ENCODE measurements around the gene CSRNP3.

Gene CSRNP3

DNA sequence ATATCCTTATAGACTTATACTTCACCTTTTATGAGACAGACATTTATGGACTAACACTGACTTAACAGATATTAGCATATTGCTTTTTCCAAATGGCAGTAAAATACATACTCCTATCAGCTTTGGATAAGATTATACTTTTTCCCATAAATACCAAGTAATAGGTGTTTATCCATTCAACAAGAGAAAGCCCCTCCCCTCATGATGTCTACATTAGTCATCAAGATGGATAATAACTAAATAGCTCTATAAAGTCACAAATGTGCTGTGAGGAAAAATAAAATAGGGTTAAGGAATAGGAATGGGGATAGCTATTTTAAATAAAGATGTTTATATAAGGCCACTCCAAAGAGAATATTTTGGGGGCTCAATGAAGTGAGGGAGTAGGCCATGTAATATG is 39.4 kb downstream of the CSRNP3 start:
- no peak for DNase-seq (ENCODE audit: low spot score)
- H3K27ac ChIP-seq = no peak overlapping the region
- no peak overlapping the region for H3K4me3 ChIP-seq
- TF ChIP-seq, protein P1, sequence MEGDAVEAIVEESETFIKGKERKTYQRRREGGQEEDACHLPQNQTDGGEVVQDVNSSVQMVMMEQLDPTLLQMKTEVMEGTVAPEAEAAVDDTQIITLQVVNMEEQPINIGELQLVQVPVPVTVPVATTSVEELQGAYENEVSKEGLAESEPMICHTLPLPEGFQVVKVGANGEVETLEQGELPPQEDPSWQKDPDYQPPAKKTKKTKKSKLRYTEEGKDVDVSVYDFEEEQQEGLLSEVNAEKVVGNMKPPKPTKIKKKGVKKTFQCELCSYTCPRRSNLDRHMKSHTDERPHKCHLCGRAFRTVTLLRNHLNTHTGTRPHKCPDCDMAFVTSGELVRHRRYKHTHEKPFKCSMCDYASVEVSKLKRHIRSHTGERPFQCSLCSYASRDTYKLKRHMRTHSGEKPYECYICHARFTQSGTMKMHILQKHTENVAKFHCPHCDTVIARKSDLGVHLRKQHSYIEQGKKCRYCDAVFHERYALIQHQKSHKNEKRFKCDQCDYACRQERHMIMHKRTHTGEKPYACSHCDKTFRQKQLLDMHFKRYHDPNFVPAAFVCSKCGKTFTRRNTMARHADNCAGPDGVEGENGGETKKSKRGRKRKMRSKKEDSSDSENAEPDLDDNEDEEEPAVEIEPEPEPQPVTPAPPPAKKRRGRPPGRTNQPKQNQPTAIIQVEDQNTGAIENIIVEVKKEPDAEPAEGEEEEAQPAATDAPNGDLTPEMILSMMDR (IDR thresholded peaks at IDR 0.05) = no peak

DNA sequence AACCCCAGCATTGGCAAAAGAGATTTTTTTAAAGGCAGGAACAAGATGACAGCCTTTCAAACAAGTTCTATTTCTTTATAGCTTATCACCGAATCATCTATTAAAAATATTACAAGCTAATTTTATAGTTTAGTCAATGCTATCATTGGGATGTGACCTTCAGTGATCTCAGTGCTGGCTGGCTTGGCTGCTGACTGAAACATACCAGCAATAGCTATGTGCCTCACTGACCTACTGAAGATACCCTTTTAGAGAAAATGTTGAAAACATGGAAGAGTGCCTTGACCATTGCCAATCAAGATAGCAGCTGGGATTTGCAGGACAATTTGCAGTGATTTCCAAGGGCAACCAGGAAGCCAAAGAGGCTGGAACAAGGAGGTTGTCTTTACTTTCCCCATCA is 44.0 kb downstream of the CSRNP3 start:
- TF ChIP-seq, protein P1 (IDR thresholded peaks at IDR 0.05) = no peak
- H3K27ac ChIP-seq = no peak overlapping the region
- no peak for DNase-seq (ENCODE audit: low spot score)
- no peak overlapping the region for H3K4me3 ChIP-seq

DNA sequence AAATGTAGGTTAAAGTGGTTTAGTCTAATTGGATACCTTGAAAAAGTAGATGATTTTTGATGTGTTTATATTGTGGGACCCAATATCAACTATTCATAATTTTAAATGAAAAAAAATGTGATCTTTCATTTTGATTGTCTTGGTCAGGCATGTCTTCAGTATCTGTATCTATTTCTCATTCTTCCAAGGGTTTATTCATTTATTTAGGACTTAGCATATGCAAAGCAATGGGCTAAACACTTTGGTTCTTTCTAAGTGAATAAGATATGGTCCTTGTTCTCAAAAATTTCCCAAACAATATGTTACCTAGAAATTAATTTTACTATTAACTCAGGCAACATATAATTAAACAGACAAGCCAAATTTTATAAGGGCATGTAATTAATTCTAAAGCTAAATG is 49.1 kb downstream of the CSRNP3 start:
- Histone ChIP-seq H3K27ac (no peak overlapping the region), H3K4me3 (no peak overlapping the region)
- DNase-seq (ENCODE audit: low spot score) = no peak
- TF ChIP-seq, protein P1 (IDR thresholded peaks at IDR 0.05) = no peak

DNA sequence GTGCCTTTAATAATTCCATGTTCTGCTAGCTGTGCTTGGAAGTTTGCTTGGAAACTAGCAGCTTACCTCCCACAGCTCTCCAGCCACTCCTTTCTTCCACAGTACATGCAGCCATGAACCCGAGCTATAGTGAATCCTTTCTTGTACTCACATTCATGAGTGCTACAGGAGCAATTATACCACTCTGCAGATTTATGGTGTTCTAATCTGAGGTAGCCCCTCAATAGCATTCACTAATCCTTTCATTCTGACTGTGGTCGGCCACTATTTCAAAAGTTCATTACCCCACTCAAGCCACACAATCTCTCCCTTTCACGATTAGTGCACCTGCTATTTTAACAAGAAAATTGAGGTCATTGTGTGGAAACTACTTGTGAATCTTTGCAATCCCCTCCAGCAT is 53.2 kb downstream of the CSRNP3 start:
- no peak overlapping the region for H3K27ac ChIP-seq
- TF ChIP-seq, protein P1 (IDR thresholded peaks at IDR 0.05) = no peak
- no peak for DNase-seq (ENCODE audit: low spot score)
- no peak overlapping the region for H3K4me3 ChIP-seq

DNA sequence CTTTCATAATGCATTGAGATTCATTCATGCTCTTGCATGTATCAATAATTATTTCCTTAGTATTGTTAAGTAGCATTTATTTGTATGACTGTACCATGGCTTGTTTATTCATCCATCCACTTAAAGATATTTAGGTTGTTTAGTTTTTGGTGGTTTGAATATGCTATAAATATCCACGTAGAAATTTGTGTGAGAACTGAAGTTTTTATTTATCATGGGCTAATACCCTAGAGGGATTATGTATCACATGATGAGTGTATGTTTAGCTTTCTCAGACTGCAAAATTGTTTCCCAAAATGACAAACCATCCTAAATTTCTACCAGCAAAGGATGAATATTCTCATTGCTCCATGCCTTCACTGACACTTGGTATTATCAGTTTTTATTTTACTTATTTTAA is 55.2 kb downstream of the CSRNP3 start:
- H3K4me3 ChIP-seq = no peak overlapping the region
- DNase-seq (ENCODE audit: low spot score) = no peak
- TF ChIP-seq, protein P1 (IDR thresholded peaks at IDR 0.05) = no peak
- no peak overlapping the region for H3K27ac ChIP-seq

DNA sequence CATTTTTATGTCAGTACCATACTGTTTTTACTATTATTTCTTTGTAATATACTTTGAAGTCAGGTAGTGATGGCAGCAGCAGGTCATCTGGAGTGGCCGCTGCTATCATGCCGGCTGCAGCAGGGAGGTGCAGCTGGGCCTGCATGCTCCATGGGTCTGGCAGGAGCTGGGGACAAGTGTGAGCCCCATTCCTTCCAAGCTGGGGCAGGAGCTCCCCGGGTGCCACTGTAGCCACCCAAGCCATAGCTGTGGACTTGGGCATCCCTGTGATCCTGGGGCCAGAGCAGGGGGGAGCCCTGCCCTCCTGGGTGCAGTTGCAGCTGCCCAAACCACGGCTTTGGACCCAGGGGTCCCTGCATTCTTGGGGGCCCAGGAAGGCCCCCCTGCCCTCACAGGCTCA is 59.2 kb downstream of the CSRNP3 start:
- no peak for DNase-seq (ENCODE audit: low spot score)
- Histone ChIP-seq H3K4me3 (no peak overlapping the region), H3K27ac (no peak overlapping the region)
- TF ChIP-seq, protein P1 (IDR thresholded peaks at IDR 0.05) = no peak

DNA sequence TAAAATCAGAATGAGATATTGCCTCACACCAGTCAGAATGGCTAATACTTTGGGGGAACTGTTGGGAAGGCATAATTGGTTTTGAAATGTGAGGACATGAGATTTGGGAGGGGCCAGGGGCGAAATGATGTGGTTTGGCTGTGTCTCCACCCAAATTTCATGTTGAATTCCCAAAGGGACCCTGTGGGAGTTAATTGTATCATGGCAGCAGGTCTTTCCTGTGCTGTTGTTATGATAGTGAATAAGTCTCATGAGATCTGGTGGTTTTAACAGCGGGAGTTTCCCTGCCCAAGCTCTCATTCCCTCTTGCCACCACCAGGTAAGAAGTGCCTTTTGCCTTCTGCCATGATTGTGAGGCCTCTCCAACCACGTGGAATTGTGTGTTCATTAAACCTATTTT is 59.6 kb downstream of the CSRNP3 start:
- DNase-seq (ENCODE audit: low spot score) = no peak
- Histone ChIP-seq H3K27ac (no peak overlapping the region), H3K4me3 (no peak overlapping the region)
- TF ChIP-seq, protein P1 (IDR thresholded peaks at IDR 0.05) = no peak
